ENCODE results near the gene PLCH1. TPM values are rescaled to one million over a fixed set of nuclear protein-coding genes. Genes with fewer than 3 reads are reported as not detected.

PLCH1 gene, protein sequence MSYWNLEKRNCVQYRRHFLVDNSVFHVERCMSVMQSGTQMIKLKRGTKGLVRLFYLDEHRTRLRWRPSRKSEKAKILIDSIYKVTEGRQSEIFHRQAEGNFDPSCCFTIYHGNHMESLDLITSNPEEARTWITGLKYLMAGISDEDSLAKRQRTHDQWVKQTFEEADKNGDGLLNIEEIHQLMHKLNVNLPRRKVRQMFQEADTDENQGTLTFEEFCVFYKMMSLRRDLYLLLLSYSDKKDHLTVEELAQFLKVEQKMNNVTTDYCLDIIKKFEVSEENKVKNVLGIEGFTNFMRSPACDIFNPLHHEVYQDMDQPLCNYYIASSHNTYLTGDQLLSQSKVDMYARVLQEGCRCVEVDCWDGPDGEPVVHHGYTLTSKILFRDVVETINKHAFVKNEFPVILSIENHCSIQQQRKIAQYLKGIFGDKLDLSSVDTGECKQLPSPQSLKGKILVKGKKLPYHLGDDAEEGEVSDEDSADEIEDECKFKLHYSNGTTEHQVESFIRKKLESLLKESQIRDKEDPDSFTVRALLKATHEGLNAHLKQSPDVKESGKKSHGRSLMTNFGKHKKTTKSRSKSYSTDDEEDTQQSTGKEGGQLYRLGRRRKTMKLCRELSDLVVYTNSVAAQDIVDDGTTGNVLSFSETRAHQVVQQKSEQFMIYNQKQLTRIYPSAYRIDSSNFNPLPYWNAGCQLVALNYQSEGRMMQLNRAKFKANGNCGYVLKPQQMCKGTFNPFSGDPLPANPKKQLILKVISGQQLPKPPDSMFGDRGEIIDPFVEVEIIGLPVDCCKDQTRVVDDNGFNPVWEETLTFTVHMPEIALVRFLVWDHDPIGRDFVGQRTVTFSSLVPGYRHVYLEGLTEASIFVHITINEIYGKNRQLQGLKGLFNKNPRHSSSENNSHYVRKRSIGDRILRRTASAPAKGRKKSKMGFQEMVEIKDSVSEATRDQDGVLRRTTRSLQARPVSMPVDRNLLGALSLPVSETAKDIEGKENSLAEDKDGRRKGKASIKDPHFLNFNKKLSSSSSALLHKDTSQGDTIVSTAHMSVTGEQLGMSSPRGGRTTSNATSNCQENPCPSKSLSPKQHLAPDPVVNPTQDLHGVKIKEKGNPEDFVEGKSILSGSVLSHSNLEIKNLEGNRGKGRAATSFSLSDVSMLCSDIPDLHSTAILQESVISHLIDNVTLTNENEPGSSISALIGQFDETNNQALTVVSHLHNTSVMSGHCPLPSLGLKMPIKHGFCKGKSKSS (N-terminal part only)
- 0.10 and 0.33 TPM in 2 replicates for total RNA-seq

DNA sequence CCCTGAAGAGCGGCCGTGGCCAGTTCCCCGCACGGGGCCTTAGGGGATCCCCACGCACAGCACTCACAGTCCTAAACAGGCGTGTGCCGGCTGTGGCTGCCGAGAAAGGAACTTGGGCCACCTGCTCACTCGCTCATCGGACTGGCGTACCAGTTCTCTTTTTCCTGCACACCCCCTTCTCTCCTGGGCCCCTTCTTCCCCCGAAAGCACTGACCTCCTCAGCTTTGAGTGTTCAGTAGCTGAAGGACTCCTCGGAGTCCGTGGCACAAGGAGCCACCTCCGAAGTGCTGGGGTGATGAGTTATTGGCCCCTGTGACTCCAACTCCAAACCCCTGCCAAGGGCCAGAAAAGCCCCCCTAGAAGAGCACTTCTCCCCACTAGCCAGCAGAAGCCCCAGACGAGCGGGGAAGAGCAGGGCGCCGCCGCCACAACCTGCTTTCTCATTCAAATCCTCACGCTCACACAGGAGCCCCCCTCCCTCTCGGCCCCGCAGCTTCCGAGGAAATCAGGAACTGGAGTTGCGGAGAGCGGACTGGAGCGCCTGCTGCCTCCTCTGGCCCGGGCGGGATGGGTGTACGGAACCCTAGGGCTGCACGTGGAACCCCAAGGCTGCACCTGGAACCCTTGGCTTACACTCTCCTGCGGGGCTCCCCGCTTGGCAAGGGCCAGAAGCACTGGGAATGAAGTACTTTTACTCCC is at the start of gene PLCH1:
Gene PLCH1 (minus strand): TSS at position 446 of the 699 bp plus-strand sequence. CDS start 40,847 bp downstream, outside the sequence.

Small RNA genes within 50 kb of the gene (small RNA-seq; reads per million reads assigned to genes)
- gene AC108729.3 (not detected), gene RN7SL715P (not detected)

Other genes with a start within 250 kb of the PLCH1 start
- 1.3 and 1.4 TPM in 2 replicates for gene C3orf33, start 61.2 kb upstream of the PLCH1 start, total RNA-seq
- gene SLC33A1, start 109.4 kb upstream of the PLCH1 start, total RNA-seq, result 32.3 and 39.6 TPM in 2 replicates
- 41.5 and 67.5 TPM in 2 replicates for gene GMPS, start 125.6 kb upstream of the PLCH1 start, total RNA-seq